B cell (primary cell): ENCODE measurements around the gene FAM107A. TPM values are rescaled to one million over a fixed set of nuclear protein-coding genes. Genes with fewer than 3 reads are reported as not detected.

ENCODE experiments used
- ATAC-seq: fragments of 200-7000 bp; cut with Tn5 transposase; one replicate; pipeline ENCODE4 v1.10.0; 2021; ENCODE audit warnings: low read depth, mild to moderate bottlenecking, moderate number of reproducible peaks, moderate library complexity
- CTCF ChIA-PET: fragments of 350-600 bp; sonication (Branson Sonifier 250); formaldehyde crosslinking; loops from one replicate; lab custom pipeline; 2021; ENCODE audit warnings: antibody characterized with exemption, inconsistent platforms; lab: Charles Lee
- POLR2A ChIA-PET: fragments of 350-600 bp; sonication (Branson Sonifier 250); formaldehyde crosslinking; loops from one replicate; lab custom pipeline; 2021; ENCODE audit warnings: antibody characterized with exemption; lab: Charles Lee
- DNase-seq: peaks from one replicate; pipeline ENCODE4 v3.0.0; 2013
- H2AFZ ChIP-seq: 2 replicates; pipeline ENCODE4 v1.6.1; 2012; ENCODE audit warnings: mild to moderate bottlenecking, low read depth, low read length; ENCODE audit not compliant: insufficient read depth, poor library complexity, severe bottlenecking
- H3K27ac ChIP-seq, 2 donors: 1 replicate in 1 of 2; 2 replicates in 1 of 2; pipeline ENCODE4 v1.5.1; 2012 to 2013; ENCODE audit warnings: low read length in 2 of 2, mild to moderate bottlenecking in 2 of 2, moderate library complexity in 1 of 2
- H3K27me3 ChIP-seq, 4 experiments: fragments of 200-600 bp in 1 of 4; sonication (generic) in 1 of 4; replicated peaks in 1 of 4; 1 replicate in 2 of 4; 2 replicates in 2 of 4; pipeline versions ENCODE4 v1.6.1 to v1.7.0; 2013 to 2016; ENCODE audit warnings: low read length in 3 of 4, mild to moderate bottlenecking in 2 of 4, mixed read lengths in 1 of 4, moderate library complexity in 1 of 4; ENCODE audit not compliant: insufficient read depth in 4 of 4, control insufficient read depth in 3 of 4; ENCODE audit errors: control extremely low read depth in 1 of 4
- H3K36me3 ChIP-seq, 2 experiments: replicated peaks in 1 of 2; 1 replicate in 1 of 2; 2 replicates in 1 of 2; pipeline versions ENCODE4 v1.6.1 to v1.7.1; 2013; ENCODE audit warnings: low read length in 1 of 2; ENCODE audit not compliant: insufficient read depth in 2 of 2, control insufficient read depth in 1 of 2; ENCODE audit errors: control extremely low read depth in 1 of 2, extremely low read depth in 1 of 2
- H3K4me1 ChIP-seq, 2 donors: fragments of 200-600 bp in 1 of 2; sonication (generic) in 1 of 2; 1 replicate in 1 of 2; 2 replicates in 1 of 2; pipeline versions ENCODE4 v1.5.1 to v1.6.1; 2013 to 2017; ENCODE audit warnings: low read length in 2 of 2; ENCODE audit not compliant: control insufficient read depth in 2 of 2, insufficient read depth in 2 of 2
- H3K4me2 ChIP-seq: replicated peaks from 2 replicates; pipeline ENCODE3; 2012; ENCODE audit warnings: mild to moderate bottlenecking, low read depth, low read length; ENCODE audit not compliant: poor library complexity, severe bottlenecking
- H3K4me3 ChIP-seq, 5 experiments: fragments of 200-600 bp in 1 of 5; sonication (generic) in 1 of 5; 1 replicate in 3 of 5; 2 replicates in 2 of 5; pipeline versions ENCODE4 v1.5.1 to v1.7.0; 2011 to 2016; ENCODE audit warnings: low read length in 4 of 5, mild to moderate bottlenecking in 4 of 5, low read depth in 2 of 5, control low read depth in 1 of 5, moderate library complexity in 1 of 5; ENCODE audit not compliant: insufficient read depth in 1 of 5; ENCODE audit errors: control extremely low read depth in 1 of 5, extremely low read depth in 1 of 5
- H3K79me2 ChIP-seq: fragments of 200-600 bp; sonication (generic); one replicate; pipeline ENCODE4 v1.6.0; 2016; ENCODE audit warnings: low read length; ENCODE audit not compliant: control insufficient read depth, insufficient read depth
- H3K9ac ChIP-seq: fragments of 200-600 bp; sonication (generic); 2 replicates; pipeline ENCODE4 v1.6.1; 2017; ENCODE audit warnings: mild to moderate bottlenecking, low read length, moderate library complexity
- H3K9me3 ChIP-seq, 3 donors: one replicate each; pipeline versions ENCODE4 v1.6.1 to v1.7.1; 2013; ENCODE audit warnings: low read length in 2 of 3; ENCODE audit not compliant: control insufficient read depth in 2 of 3, insufficient read depth in 1 of 3; ENCODE audit errors: control extremely low read depth in 1 of 3
- H4K20me1 ChIP-seq: 2 replicates; pipeline ENCODE4 v1.6.0; 2012; ENCODE audit warnings: mild to moderate bottlenecking, low read length; ENCODE audit not compliant: insufficient read depth, control insufficient read depth, poor library complexity, severe bottlenecking
- H3K27ac Mint-ChIP-seq: one replicate; pipeline ENCODE4 v1.8.0; 2021; ENCODE audit warnings: mixed read lengths
- H3K27me3 Mint-ChIP-seq: one replicate; pipeline ENCODE4 v1.8.0; 2021; ENCODE audit warnings: mixed read lengths
- H3K4me1 Mint-ChIP-seq: one replicate; pipeline ENCODE4 v1.8.0; 2021; ENCODE audit warnings: mixed read lengths
- H3K4me3 Mint-ChIP-seq: one replicate; pipeline ENCODE4 v1.8.0; 2021; ENCODE audit warnings: mixed read lengths
- H3K9me3 Mint-ChIP-seq: one replicate; pipeline ENCODE4 v1.8.0; 2022; ENCODE audit warnings: mixed read lengths; ENCODE audit not compliant: insufficient read depth
- EZH2 ChIP-seq: IDR thresholded peaks from 2 replicates; pipeline ENCODE4 v1.6.1; 2012; ENCODE audit warnings: borderline replicate concordance, low read depth, mild to moderate bottlenecking, moderate library complexity, low read length; ENCODE audit not compliant: insufficient read depth, poor library complexity, severe bottlenecking
- WGBS: methylation state at CpG from one replicate; pipeline ENCODE4 v1.1.5; 2013; ENCODE audit warnings: missing lambda C conversion rate; ENCODE audit not compliant: insufficient coverage; 5-methylcytosine and 5-hydroxymethylcytosine counted together
- intact Hi-C: fragments of 100-400 bp; cut with micrococcal nuclease; formaldehyde crosslinking; loops from one replicate; pipeline ENCODE4 v1.10.0; 2022
- polyA plus RNA-seq: library from polyadenylated mRNA; depleted of rRNA; stranded (reverse); fragments of >200 nt; gene quantifications from 2 replicates; pipeline ENCODE4 v1.2.3, GENCODE V29; 2012
- total RNA-seq, 2 donors: library from RNA; stranded (reverse); fragments of 120-200 nt in 1 of 2; gene quantifications; 1 replicate in 1 of 2; 2 replicates in 1 of 2; pipeline versions ENCODE4 v1.2.3 to v1.2.4, GENCODE V29; 2013 to 2022
- TF ChIP-seq, protein P1 (sequence below): fragments of 200-600 bp; IDR thresholded peaks from one replicate; pipeline ENCODE4 v1.8.0; 2022; ENCODE audit warnings: antibody characterized with exemption, mild to moderate bottlenecking

The FAM107A gene
- total and polyA plus RNA-seq, 2 donors (not counting 1 experiment from before 2014, with no cell fraction given) = not detected

GRCh38 chr3:58531956-58532355, 45.2 kb downstream of the FAM107A start:
- WGBS = no CpG with 5 or more reads among the region's 2 CpGs
- Mint-ChIP-seq H3K27ac (no peak overlapping the region), H3K4me3 (no peak overlapping the region), H3K27me3 (no peaks in the 10 kb centered on the region), H3K9me3 (no peaks in the 10 kb centered on the region), H3K4me1 (peaks cover 6% of the 10 kb centered on the region)
- DNase-seq (no peak), ATAC-seq (no peak)
- no peak for TF ChIP-seq EZH2
- TF ChIP-seq, protein P1, sequence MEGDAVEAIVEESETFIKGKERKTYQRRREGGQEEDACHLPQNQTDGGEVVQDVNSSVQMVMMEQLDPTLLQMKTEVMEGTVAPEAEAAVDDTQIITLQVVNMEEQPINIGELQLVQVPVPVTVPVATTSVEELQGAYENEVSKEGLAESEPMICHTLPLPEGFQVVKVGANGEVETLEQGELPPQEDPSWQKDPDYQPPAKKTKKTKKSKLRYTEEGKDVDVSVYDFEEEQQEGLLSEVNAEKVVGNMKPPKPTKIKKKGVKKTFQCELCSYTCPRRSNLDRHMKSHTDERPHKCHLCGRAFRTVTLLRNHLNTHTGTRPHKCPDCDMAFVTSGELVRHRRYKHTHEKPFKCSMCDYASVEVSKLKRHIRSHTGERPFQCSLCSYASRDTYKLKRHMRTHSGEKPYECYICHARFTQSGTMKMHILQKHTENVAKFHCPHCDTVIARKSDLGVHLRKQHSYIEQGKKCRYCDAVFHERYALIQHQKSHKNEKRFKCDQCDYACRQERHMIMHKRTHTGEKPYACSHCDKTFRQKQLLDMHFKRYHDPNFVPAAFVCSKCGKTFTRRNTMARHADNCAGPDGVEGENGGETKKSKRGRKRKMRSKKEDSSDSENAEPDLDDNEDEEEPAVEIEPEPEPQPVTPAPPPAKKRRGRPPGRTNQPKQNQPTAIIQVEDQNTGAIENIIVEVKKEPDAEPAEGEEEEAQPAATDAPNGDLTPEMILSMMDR = no peak
- ChIA-PET POLR2A (no interaction called here), CTCF (interaction anchor here (0.5 to 8.2 kb wide), 11 partner anchors 8 to 312 kb away, joined by 3 to 101 read pairs (median 3); partner anchors contain the start of genes HTD2, KCTD6 and RPP14)
- H3K36me3 ChIP-seq = no peaks in the 10 kb centered on the region
- H2AFZ ChIP-seq = no peak overlapping the region
- H4K20me1 ChIP-seq = no peaks in the 10 kb centered on the region
- peaks cover 6 to 8% of the 10 kb centered on the region in 2 donors for H3K4me1 ChIP-seq
- H3K4me3 ChIP-seq = no peak overlapping the region
- H3K27ac ChIP-seq = no peak overlapping the region
- no peaks in the 10 kb centered on the region for H3K27me3 ChIP-seq
- H3K79me2 ChIP-seq = no peaks in the 10 kb centered on the region
- no peaks in the 10 kb centered on the region for H3K9me3 ChIP-seq
- H3K9ac ChIP-seq = no peak overlapping the region
- H3K4me2 ChIP-seq = no peak overlapping the region
- intact Hi-C loops = loop anchor here (1.0 kb wide), 9 partner anchors 41 to 355 kb away; partner anchors contain the start of genes HTD2 and RPP14

GRCh38 chr3:58531555-58531954, 45.6 kb downstream of the FAM107A start:
- H3K9ac ChIP-seq = no peak overlapping the region
- no peaks in the 10 kb centered on the region for H3K9me3 Mint-ChIP-seq
- no peak overlapping the region for H3K4me3 Mint-ChIP-seq
- no peaks in the 10 kb centered on the region for H3K27me3 Mint-ChIP-seq
- H3K4me1 ChIP-seq = peaks cover 6 to 8% of the 10 kb centered on the region in 2 donors
- ChIA-PET POLR2A (no interaction called here), CTCF (interaction anchor here (0.5 to 8.2 kb wide), 11 partner anchors 8 to 312 kb away, joined by 3 to 101 read pairs (median 3); partner anchors contain the start of genes HTD2, KCTD6 and RPP14)
- intact Hi-C loops = no loop called here
- no peak for TF ChIP-seq EZH2
- TF ChIP-seq, protein P1 = no peak
- H3K4me3 ChIP-seq = no peak overlapping the region
- H3K4me1 Mint-ChIP-seq = peaks cover 6% of the 10 kb centered on the region
- no peak overlapping the region for H3K4me2 ChIP-seq
- H3K27me3 ChIP-seq = no peaks in the 10 kb centered on the region
- H3K27ac ChIP-seq = no peak overlapping the region
- DNase-seq (no peak), ATAC-seq (no peak)
- H4K20me1 ChIP-seq = no peaks in the 10 kb centered on the region
- H2AFZ ChIP-seq = no peak overlapping the region
- H3K9me3 ChIP-seq = no peaks in the 10 kb centered on the region
- H3K36me3 ChIP-seq = no peaks in the 10 kb centered on the region
- WGBS = 97% methylated on average over 4 of the region's 7 CpGs
- no peaks in the 10 kb centered on the region for H3K79me2 ChIP-seq
- H3K27ac Mint-ChIP-seq = no peak overlapping the region
